K562 (cell line): ENCODE data around the gene UMODL1. TPM values are rescaled to one million over a fixed set of nuclear protein-coding genes. Genes with fewer than 3 reads are reported as not detected.

Experiments used
- ATAC-seq: fragments of 200-7000 bp; cut with Tn5 transposase; 3 replicates; pipeline ENCODE4 v1.9.1; 2020; ENCODE audit warnings: moderate library complexity
- BruUV-seq: library from RNA; stranded (reverse); fragments of 400-500 nt; replicated peaks from 2 replicates; lab custom pipeline; 2021; lab: Mats Ljungman, UMichigan
- CTCF ChIA-PET: fragments of 300-600 bp; formaldehyde crosslinking; extraction: SDS; loops from one replicate; lab custom pipeline; 2021; ENCODE audit warnings: low intra/inter-chr PET ratio; lab: Yijun Ruan, JAX
- POLR2A ChIA-PET: fragments of 300-600, 350-650 bp; sonication (Branson Sonifier 250); formaldehyde crosslinking; extraction: SDS; loops from one replicate; lab custom pipeline; 2021; ENCODE audit warnings: antibody characterized with exemption, inconsistent platforms; lab: Yijun Ruan, JAX
- DNase-seq, 4 experiments: peaks; one replicate each; pipeline versions ENCODE4 v3.0.0 to v3.0.0-alpha.2; 2011 to 2018; ENCODE audit warnings: low spot score in 3 of 4, mixed read lengths in 3 of 4; ENCODE audit errors: extremely low read depth in 1 of 4
- FAIRE-seq: peaks from 2 replicates; lab custom pipeline; 2011; peaks lifted over from hg19 to GRCh38; lab: Jason Lieb, UNC
- H2AFZ ChIP-seq: 2 replicates; pipeline ENCODE4 v1.6.0; 2011; ENCODE audit warnings: low read depth, low read length, control low read depth, inconsistent platforms
- H3K27ac ChIP-seq: fragments of 200-600 bp; 3 replicates; pipeline ENCODE4 v1.8.0; 2011; ENCODE audit warnings: low read depth, mild to moderate bottlenecking, control low read depth, inconsistent platforms, low read length, moderate library complexity, mixed read lengths; ENCODE audit errors: extremely low read depth
- H3K27me3 ChIP-seq, 2 experiments: fragments of 300-600 bp in 1 of 2; 2 replicates in 1 of 2; 3 replicates in 1 of 2; pipeline versions ENCODE4 v1.6.0 to v1.8.0; 2011; ENCODE audit warnings: inconsistent platforms in 2 of 2, low read length in 2 of 2, mild to moderate bottlenecking in 1 of 2, mixed read lengths in 1 of 2, moderate library complexity in 1 of 2; ENCODE audit not compliant: control insufficient read depth in 2 of 2, insufficient read depth in 2 of 2
- H3K36me3 ChIP-seq: fragments of 300-600 bp; 3 replicates; pipeline ENCODE4 v1.8.0; 2011; ENCODE audit warnings: mild to moderate bottlenecking, low read length, inconsistent platforms; ENCODE audit not compliant: control insufficient read depth, insufficient read depth
- H3K4me1 ChIP-seq, 2 experiments: fragments of 200-600 bp in 1 of 2; replicated peaks in 1 of 2; 2 replicates in 1 of 2; 3 replicates in 1 of 2; pipeline versions ENCODE4 v1.5.1 to v1.8.0; 2011; ENCODE audit warnings: inconsistent platforms in 2 of 2, low read length in 2 of 2, mild to moderate bottlenecking in 1 of 2, mixed read lengths in 1 of 2, moderate library complexity in 1 of 2; ENCODE audit not compliant: control insufficient read depth in 2 of 2, insufficient read depth in 2 of 2
- H3K4me2 ChIP-seq: 2 replicates; pipeline ENCODE4 v1.6.1; 2011; ENCODE audit warnings: low read length, control low read depth, inconsistent platforms, mixed read lengths; ENCODE audit not compliant: insufficient read depth
- H3K4me3 ChIP-seq: fragments of 200-600 bp; sonication (generic), shearing (Covaris generic); 2 replicates; pipeline ENCODE4 v1.5.1; 2016; ENCODE audit warnings: control low read depth, inconsistent platforms
- H3K79me2 ChIP-seq: fragments of 200-600 bp; 3 replicates; pipeline ENCODE4 v1.8.0; 2011; ENCODE audit warnings: low read length, inconsistent platforms; ENCODE audit not compliant: control insufficient read depth, insufficient read depth
- H3K9ac ChIP-seq, 2 experiments: 2 replicates each; pipeline versions ENCODE4 v1.6.0 to v1.6.1; 2011; ENCODE audit warnings: low read depth in 2 of 2, low read length in 2 of 2, control low read depth in 1 of 2, inconsistent platforms in 1 of 2, mild to moderate bottlenecking in 1 of 2, mixed read lengths in 1 of 2; ENCODE audit not compliant: insufficient read depth in 1 of 2
- H3K9me1 ChIP-seq: one replicate; pipeline ENCODE4 v1.6.0; 2011; ENCODE audit warnings: inconsistent platforms, mild to moderate bottlenecking, low read length, moderate library complexity; ENCODE audit not compliant: control insufficient read depth, insufficient read depth
- H3K9me3 ChIP-seq: replicated peaks from 2 replicates; pipeline ENCODE4 v1.5.1; 2011; ENCODE audit warnings: low read depth, low read length, inconsistent platforms; ENCODE audit not compliant: control insufficient read depth, insufficient read depth
- H4K20me1 ChIP-seq: replicated peaks from 2 replicates; pipeline ENCODE4 v1.6.1; 2011; ENCODE audit warnings: low read length, inconsistent platforms, mixed read lengths; ENCODE audit not compliant: control insufficient read depth, insufficient read depth
- CAMTA2 ChIP-seq: fragments of 250-450 bp; sonication (Bioruptor Pico); conservative IDR thresholded peaks from 2 replicates; pipeline ENCODE4 v1.5.1; 2022
- FOS ChIP-seq: IDR thresholded peaks from 3 replicates; pipeline ENCODE4 v1.6.1; 2011; ENCODE audit not compliant: insufficient read length; ENCODE audit errors: extremely low read depth
- FOXA3 ChIP-seq, 2 experiments: fragments of 450-650 bp in 1 of 2; sonication (generic) in 1 of 2; formaldehyde crosslinking; IDR thresholded peaks in 1 of 2; conservative IDR thresholded peaks in 1 of 2; 2 replicates each; pipeline versions ENCODE4 v1.4.0 to v1.8.0; 2020 to 2022; ENCODE audit warnings: mild to moderate bottlenecking in 2 of 2, missing genetic modification reagents in 1 of 2
- FOXJ2 ChIP-seq: fragments of 200-800 bp; sonication (Bioruptor generic); IDR thresholded peaks from 2 replicates; pipeline ENCODE4 v1.6.1; 2016; ENCODE audit warnings: missing genetic modification characterization, missing compliant biosample characterization
- FOXP4 ChIP-seq: sonication (generic); formaldehyde crosslinking; IDR thresholded peaks from 2 replicates; pipeline ENCODE4 v1.8.0; 2022; ENCODE audit warnings: mild to moderate bottlenecking, missing genetic modification reagents, borderline replicate concordance
- ILK ChIP-seq: fragments of 450-650 bp; IDR thresholded peaks from 2 replicates; pipeline ENCODE4 v1.6.1; 2016; ENCODE audit warnings: missing genetic modification characterization, low read depth, mild to moderate bottlenecking, missing compliant biosample characterization, moderate library complexity, borderline replicate concordance
- RFX1 ChIP-seq: fragments of 450-650 bp; IDR thresholded peaks from 2 replicates; pipeline ENCODE4 v1.6.1; 2016; ENCODE audit warnings: mild to moderate bottlenecking, moderate library complexity
- SIRT6 ChIP-seq: IDR thresholded peaks from one replicate; pipeline ENCODE4 v1.6.1; 2012; ENCODE audit warnings: low read depth, mild to moderate bottlenecking, control low read depth, inconsistent platforms, low read length, moderate library complexity
- SMAD3 ChIP-seq: fragments of 450-650 bp; formaldehyde crosslinking; conservative IDR thresholded peaks from 2 replicates; pipeline ENCODE4 v1.4.0; 2020; ENCODE audit warnings: mild to moderate bottlenecking
- ZKSCAN8 ChIP-seq: fragments of 200-800 bp; sonication (Bioruptor generic); IDR thresholded peaks from 2 replicates; pipeline ENCODE4 v1.6.1; 2016; ENCODE audit warnings: missing genetic modification characterization, missing compliant biosample characterization
- ZNF146 ChIP-seq: IDR thresholded peaks from one replicate; pipeline ENCODE4 v1.6.1; 2018; ENCODE audit warnings: missing compliant biosample characterization; ENCODE audit not compliant: unreplicated experiment
- WGBS: fragments of 100-300 bp; shearing (Covaris generic); methylation state at CpG from one replicate; pipeline ENCODE4 v1.1.6; 2016; ENCODE audit warnings: low coverage, mixed read lengths; ENCODE audit not compliant: insufficient coverage; ENCODE audit errors: missing lambda C conversion rate; 5-methylcytosine and 5-hydroxymethylcytosine counted together
- in situ Hi-C: fragments of 300-500 bp; cut with MboI; formaldehyde crosslinking; loops from 4 replicates; pipeline ENCODE4 v1.15.0; 2018; ENCODE audit warnings: inconsistent platforms, mixed read lengths
- intact Hi-C: fragments of 100-400 bp; cut with micrococcal nuclease; formaldehyde crosslinking; loops from 2 replicates; pipeline ENCODE4 v1.14.2; 2022
- polyA plus RNA-seq, 8 experiments: library from polyadenylated mRNA; depleted of rRNA in 4 of 8; stranded (reverse) in 5 of 8; unstranded in 3 of 8; fragments of >200 nt; fragmentation: Nextera tagmentation in 2 of 8; fragmentation: Illumina TruSeq in 1 of 8; extraction: Ambion mirVana in 2 of 8; extraction: Trizol in 1 of 8; gene quantifications; 2 replicates each; pipeline versions ENCODE4 v1.2.1 to v1.2.3, GENCODE V29; 2011 to 2014; ENCODE audit warnings: inconsistent platforms in 1 of 8, missing spikeins in 1 of 8
- total RNA-seq, 7 experiments: library from RNA; depleted of rRNA in 6 of 7; stranded (reverse); fragments of >200 nt in 6 of 7; fragmentation: Illumina TruSeq in 2 of 7; extraction: Trizol in 2 of 7; gene quantifications; 2 replicates each; pipeline versions ENCODE4 v1.2.1 to v1.2.3, GENCODE V29; 2011 to 2021; ENCODE audit warnings: low replicate concordance in 1 of 7
- TF ChIP-seq, protein P1 (sequence below): fragments of 450-650 bp; IDR thresholded peaks from 2 replicates; pipeline ENCODE4 v1.6.1; 2016

The UMODL1 gene
- total and polyA plus RNA-seq, 9 of the 15 experiments (the other 6 are each of a cell fraction or from before 2014, with no cell fraction given), result not detected

GRCh38 chr21:42036313-42036712 lies 34.8 kb upstream of the UMODL1 start:
- Histone ChIP-seq H2AFZ (no peak overlapping the region), H3K79me2 (no peaks in the 10 kb centered on the region), H3K9me1 (no peaks in the 10 kb centered on the region), H3K36me3 (no peaks in the 10 kb centered on the region), H3K4me2 (no peak overlapping the region), H4K20me1 (0 out of 2 replicates have a peak, but pooled peaks cover 5% of the 10 kb centered on the region), H3K9ac (no peak overlapping the region), H3K4me1 (peaks cover 3 to 8% of the 10 kb centered on the region in 2 experiments; a peak in 2 of 5 replicates), H3K27me3 (peaks cover 39 to 67% of the 10 kb centered on the region in 2 experiments), H3K9me3 (0 out of 2 replicates have a peak, but pooled peaks cover 5% of the 10 kb centered on the region), H3K27ac (no peak overlapping the region), H3K4me3 (no peak overlapping the region)
- in situ Hi-C loops (no loop called here), intact Hi-C loops (no loop called here)
- peak; percentile 35 for FAIRE-seq
- peak; percentile 62 for TF ChIP-seq ZNF146 (CRISPR knock-in tag)
- TF ChIP-seq ILK (tag), result no peak
- ChIA-PET POLR2A (no interaction called here), CTCF (no interaction called here)
- ATAC-seq, result no peak
- no peak for DNase-seq
- no TSS peak for BruUV-seq
- WGBS, result 2% methylated on average over 2 of the region's 2 CpGs

- intact Hi-C loops, result no loop called here
- 18% methylated on average over 9 of the region's 9 CpGs for WGBS
- peak; percentile 71 for FAIRE-seq
- TF ChIP-seq SIRT6, result no peak
- no peak for TF ChIP-seq FOS
- TF ChIP-seq ZKSCAN8 (CRISPR knock-in tag), result no peak
- TF ChIP-seq, protein P1, sequence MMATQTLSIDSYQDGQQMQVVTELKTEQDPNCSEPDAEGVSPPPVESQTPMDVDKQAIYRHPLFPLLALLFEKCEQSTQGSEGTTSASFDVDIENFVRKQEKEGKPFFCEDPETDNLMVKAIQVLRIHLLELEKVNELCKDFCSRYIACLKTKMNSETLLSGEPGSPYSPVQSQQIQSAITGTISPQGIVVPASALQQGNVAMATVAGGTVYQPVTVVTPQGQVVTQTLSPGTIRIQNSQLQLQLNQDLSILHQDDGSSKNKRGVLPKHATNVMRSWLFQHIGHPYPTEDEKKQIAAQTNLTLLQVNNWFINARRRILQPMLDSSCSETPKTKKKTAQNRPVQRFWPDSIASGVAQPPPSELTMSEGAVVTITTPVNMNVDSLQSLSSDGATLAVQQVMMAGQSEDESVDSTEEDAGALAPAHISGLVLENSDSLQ, result peak; percentile 32; the same call in 1 of the 2 replicates
- TF ChIP-seq CAMTA2, result no peak
- TF ChIP-seq FOXA3 (CRISPR knock-in tag; conservative IDR thresholded peaks at IDR 0.05 in 1 of 2, IDR thresholded peaks at IDR 0.05 in 1 of 2), result no peak
- no peak for TF ChIP-seq FOXJ2 (tag)
- peak; percentile 26; the same call in 1 of the 2 replicates for TF ChIP-seq RFX1
- no peak for TF ChIP-seq SMAD3 (CRISPR knock-in tag)
- TF ChIP-seq FOXP4, result no peak
These were observed 33.6 kb upstream of the UMODL1 start for GRCh38 chr21:42037516-42037915.

More at GRCh38 chr21:42037516-42037915, 33.6 kb upstream of the UMODL1 start:
- Histone ChIP-seq H4K20me1 (peaks cover 11% of the 10 kb centered on the region; the same call in 1 of the 2 replicates), H3K9me3 (0 out of 2 replicates have a peak, but pooled peaks cover 5% of the 10 kb centered on the region), H3K4me3 (no peak overlapping the region), H3K79me2 (no peaks in the 10 kb centered on the region), H3K27ac (no peak overlapping the region), H2AFZ (no peak overlapping the region; the same call in 1 of the 2 replicates), H3K4me1 (peaks cover 3 to 8% of the 10 kb centered on the region in 2 experiments; a peak in 2 of 5 replicates), H3K4me2 (no peak overlapping the region; the same call in 1 of the 2 replicates), H3K9ac (0 out of 4 replicates have a peak overlapping the region, but pooled peaks of 1 of the 2 experiments have one; percentile 33), H3K36me3 (no peaks in the 10 kb centered on the region), H3K9me1 (no peaks in the 10 kb centered on the region), H3K27me3 (peaks cover 39 to 65% of the 10 kb centered on the region in 2 experiments)
- BruUV-seq, result no TSS peak
- in situ Hi-C loops, result no loop called here
- ChIA-PET CTCF (no interaction called here), POLR2A (interaction anchor here (0.6 to 1.1 kb wide), 3 partner anchors 12 to 75 kb away, joined by 3 read pairs; no protein-coding TSS in a partner anchor)
- DNase-seq (no peak), ATAC-seq (no peak)
